GM21737 (cell line): ENCODE results near the gene CTXN3.

Source experiments
- ATAC-seq: cut with Tn5 transposase; IDR thresholded peaks from one replicate; pipeline ENCODE4 v1.9.1; 2021; ENCODE audit warnings: mild to moderate bottlenecking, moderate library complexity; ENCODE audit not compliant: unreplicated experiment

Gene CTXN3

GRCh38 chr5:127649018-127649439 lies at the start of gene CTXN3:
Gene CTXN3 (plus strand): TSS chr5:127649082. CDS start chr5:127657522, 8,440 bp downstream.
- ATAC-seq: no peak

DNA sequence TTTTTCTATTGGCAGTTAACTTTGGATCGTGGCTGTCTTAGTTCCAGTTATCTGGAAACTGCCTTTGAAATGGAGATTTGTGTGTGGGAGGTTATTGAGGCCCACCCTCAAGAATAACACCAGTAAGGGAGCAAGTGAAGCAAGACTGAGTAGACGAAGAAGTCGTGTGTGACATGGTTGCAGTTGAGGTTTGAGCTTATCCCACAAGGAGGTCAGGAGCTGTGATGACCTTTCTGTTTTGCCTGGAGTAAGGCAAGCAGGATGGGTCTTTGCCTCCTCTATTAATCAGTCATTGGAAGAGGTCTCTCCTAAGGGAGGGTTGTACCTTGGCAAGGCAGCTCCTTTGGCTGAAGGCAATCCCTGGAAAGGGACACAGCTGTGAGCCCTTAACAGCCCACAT lies 49.6 kb upstream of the CTXN3 start:
- ATAC-seq: no peak

DNA sequence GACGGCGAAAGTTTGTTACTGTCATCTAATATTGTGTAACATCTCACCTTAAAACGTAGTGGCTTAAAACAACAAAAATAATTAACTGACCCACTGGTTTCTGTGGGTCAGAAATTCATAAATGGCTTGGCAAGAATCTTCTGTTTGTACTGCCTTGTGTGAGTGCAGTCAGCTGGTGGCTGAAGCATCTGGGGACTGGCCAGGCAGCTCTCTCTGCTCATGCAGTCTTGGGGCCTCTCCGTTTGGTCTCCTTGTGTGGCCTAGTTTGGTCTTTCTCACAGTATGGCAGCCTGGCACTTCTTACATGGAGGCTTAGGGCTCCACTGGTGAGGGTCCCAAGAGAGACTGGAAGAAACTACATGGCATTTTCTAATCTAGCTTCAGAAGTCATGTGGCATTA lies 49.0 kb upstream of the CTXN3 start:
- ATAC-seq: no peak

GRCh38 chr5:127601111-127601510 lies 47.8 kb upstream of the CTXN3 start:
- no peak for ATAC-seq

DNA sequence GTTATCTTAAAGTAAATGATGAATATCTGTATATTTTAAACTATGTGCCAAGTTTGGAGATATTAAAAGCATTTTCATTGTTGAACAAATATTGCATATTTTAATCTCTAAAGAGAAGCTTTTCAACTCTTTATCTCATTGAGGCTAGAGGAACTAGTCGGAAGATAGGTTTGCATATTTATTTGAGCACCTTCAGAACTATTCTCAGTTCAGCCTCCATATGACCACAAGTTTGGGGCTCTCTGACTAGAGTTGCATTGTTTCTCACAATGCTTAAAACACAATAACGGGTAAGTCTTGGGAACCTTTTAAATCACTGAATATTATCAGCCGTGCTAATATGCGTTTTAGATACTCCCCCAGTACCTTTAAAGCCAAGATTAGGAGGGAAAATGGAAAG lies 47.3 kb upstream of the CTXN3 start:
- no peak for ATAC-seq

DNA sequence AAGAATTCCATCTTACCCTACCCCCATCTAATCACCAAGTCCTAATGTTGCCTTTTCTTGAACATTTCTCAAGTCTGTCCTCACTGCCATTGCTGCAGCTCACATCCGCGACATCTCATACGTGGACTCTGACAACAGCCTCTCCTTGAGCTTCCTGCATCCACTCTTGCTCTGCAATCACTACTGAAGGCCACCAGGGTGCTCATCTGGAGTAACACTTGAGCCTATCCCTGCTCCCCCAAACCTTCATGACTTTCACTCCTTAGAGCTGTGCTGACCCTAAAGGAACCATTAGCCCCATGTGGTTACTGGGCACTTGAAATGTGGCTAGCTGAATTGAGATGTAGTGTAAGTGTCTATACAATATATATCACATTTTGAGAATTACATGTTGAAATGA lies 46.4 kb upstream of the CTXN3 start:
- ATAC-seq: no peak

DNA sequence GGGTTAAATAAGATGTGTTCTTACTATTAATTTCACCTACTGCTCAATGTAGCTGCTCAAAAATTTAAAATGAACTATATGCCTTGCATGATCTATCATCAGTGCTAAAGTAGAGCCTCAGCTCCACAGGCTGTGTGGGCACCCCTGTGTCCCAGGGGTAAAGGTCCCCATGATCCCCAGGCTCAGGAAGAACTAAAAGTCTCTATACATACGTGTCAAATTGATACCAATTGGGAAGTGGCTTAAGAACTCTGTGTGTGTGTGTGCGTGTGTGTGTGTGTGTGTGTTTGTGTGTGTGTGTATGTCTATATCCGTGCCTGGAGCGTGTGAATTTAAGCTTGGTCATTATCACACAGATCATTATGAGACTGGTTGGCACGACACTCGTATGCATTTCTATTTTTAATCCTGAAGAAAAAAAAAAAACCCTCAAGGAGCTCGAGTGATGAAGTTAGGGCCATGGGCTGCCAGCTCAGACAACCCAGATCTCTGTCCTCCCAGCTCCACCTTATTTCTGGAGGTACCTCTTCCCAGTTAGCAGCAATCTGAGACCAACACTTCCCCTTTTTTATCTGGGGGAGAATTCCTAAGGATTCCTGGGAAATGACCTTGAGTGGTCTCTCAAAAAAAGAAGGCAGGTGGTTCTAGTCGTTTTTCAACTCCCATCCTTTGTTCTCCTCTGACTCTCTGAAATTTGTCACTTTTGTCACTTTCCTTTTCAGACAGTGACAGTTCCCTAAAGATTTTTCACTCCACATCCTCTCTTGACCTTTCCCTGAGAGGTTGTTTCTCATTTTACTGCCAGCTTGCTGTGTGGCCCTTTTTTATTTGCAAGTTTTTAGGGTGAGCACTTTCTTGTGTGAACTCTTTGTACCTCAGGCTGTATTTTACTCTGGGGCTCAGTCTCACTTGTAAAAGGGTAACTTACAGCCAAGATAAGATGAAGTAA lies 45.7 kb upstream of the CTXN3 start:
- no peak for ATAC-seq

DNA sequence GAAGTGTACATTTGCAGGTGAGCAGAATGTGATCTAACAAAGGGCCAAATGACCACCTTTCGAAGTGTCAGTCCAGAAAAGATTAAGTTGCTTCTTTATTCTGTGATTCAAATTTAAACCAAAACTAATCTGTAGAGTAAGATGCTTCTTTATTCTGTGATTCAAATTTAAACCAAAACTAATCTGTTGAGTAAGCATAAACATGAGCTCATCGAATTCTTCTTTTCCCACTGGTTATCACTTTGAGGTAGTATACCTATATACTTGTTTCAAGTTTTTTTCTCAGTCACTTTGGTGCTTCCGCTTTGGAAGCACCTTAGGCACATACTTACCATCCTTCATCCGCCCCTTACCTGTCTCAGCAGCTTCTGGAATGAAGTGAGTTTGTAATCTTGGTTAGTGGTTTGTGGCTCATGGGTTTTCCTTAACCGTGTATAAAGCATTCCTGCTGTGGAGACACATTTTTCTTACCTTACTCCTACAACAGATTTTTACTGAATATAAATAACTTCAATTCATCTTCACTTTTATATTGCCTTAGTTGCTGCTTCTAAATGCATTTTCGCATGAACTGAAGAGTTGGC lies 40.7 kb upstream of the CTXN3 start:
- no peak for ATAC-seq

GRCh38 chr5:127609011-127609410 lies 39.9 kb upstream of the CTXN3 start:
- ATAC-seq: no peak

DNA sequence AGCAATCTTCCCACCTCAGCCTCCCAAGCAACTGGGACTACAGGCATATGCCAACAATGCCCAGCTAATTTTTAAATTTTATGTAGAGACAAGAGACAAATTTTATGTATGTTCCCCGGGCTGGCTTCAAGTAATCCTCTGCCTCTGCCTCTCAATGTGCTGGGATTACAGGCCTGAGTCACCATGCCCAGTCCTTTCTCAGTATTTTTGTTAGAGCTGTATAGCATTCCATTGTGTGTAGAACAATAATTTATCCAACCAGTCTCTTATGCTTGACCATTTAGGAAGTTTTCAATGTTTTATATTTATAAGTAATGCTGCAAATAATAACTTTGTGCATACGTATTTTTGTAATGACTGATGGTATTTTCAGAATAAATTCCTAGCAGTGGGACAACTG lies 38.9 kb upstream of the CTXN3 start:
- ATAC-seq: no peak

- ATAC-seq: no peak
Observed at GRCh38 chr5:127612441-127613141, 36.3 kb upstream of the CTXN3 start.

- no peak for ATAC-seq
Observed at GRCh38 chr5:127615916-127616315, 33.0 kb upstream of the CTXN3 start.

- ATAC-seq: no peak
Observed at GRCh38 chr5:127619908-127620479, 28.9 kb upstream of the CTXN3 start.

GRCh38 chr5:127621601-127622325 lies 27.1 kb upstream of the CTXN3 start:
- ATAC-seq: no peak

DNA sequence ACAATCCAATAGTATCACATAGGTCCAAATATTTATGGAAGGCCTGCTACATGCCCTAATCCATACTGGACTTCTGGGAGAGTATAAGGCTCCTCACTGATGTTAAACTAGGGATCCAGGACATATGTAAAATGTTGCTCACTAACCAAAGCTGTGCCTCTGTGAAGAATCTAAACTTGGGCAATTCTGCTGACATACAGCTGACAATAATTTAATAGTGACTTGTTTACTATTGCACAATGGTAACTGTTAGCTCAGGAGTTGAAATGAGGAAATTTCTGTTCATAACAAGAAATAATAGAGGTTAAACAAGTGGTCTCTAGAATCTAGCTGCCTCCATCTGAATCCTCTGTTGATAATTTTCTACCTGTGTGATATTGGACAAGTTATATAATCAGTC lies 14.9 kb upstream of the CTXN3 start:
- ATAC-seq: no peak

DNA sequence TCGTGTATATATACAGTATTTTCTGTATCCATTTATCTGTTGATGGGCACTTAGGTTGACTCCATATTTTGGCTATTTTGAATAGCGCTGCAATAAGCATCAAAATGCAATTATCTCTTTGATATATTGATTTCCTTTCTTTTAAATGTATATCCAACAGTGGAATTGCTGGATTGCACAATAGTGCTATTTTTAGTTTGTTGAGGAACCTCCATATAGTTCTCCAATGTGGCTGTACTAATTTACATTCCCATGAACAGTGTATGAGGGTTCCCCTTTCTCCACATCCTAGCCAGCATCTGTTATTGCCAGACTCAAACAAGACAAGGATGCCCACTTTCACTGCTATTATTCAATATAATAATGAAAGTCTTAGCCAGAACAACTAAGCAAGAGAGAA lies 9.1 kb upstream of the CTXN3 start:
- ATAC-seq: no peak

GRCh38 chr5:127642949-127643348 lies 5.9 kb upstream of the CTXN3 start:
- no peak for ATAC-seq

DNA sequence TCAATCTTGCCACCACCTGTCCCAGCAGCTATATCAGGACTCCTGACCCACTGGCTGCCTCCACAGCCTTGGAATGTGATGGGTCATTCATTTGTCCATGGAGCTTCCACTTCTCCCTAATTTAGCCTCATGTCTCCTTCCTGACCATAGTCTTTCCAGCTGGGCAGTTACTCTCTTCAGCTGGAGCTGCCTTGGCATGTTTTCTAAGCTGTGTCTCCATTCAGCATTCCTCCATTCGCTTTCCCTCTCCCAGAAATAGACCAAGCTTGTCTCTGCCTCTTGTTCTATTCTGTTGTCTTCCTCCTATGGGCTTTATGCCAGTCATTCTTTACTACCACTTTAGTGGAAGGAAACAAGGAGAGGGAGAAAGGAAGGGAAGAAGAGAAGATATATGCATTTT lies 5.3 kb upstream of the CTXN3 start:
- ATAC-seq: no peak

DNA sequence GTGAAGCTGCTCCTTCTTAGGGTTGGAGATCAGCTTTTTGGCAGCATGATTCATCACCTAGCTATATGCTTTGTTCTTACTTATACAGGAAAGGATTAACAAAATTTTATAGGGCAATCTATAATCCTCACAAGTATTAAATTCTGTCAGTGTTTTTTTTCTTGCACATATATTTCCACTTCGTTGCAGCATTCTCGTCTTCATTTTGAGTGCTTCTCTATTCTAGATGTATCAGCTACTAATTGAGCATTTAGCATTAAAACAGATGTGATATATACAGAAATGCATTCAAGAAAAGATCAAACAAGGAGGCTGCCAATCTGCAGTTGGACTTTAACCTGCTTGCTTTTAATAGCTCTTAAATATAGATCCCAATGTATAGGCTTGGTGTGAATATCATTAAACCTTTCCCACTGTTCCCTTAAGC lies 3.6 kb upstream of the CTXN3 start:
- ATAC-seq: no peak

DNA sequence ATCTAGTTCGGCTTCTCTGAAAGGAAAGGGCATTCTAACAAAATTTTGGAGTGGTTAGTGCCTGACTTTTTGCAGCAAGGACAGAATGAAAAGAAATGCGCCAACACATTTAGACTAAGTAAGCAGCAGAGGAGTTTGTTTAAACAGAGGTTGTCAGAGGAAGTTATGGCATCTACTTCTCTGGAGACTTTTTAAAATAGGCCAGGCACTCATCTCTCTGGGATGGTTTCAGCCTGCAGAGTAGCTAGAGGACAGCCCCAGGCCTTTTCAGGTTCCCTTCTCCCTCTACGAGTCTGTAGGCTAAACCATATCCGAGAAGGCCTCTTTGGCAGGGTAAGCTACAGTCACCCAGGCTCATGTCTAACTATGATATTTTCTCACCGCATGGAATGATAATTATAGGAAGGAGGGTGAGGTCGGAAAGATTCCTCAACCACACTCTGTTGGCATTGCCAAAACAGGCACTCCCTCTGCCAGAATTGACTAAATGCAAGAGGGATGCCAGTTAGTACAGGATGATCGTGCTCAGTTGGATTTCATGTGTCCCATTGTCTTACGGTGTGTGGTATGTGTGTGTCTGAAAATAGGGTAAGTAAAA lies 1.4 kb upstream of the CTXN3 start:
- no peak for ATAC-seq
